Activated CD4-positive, alpha-beta T cell treated with anti-CD3 and anti-CD28 coated beads, Interleukin-2, amount 50 U/mL, for 48 hours (primary cell): Measurements from ENCODE around the gene KRTAP1-4.
"Not testable (repeated sequence)": the region's sequence is repeated elsewhere in the genome, so short reads cannot be mapped to it uniquely, and the experiment has no call there.

Experiments used
- DNase-seq, 2 experiments: peaks; one replicate each; pipeline ENCODE4 v3.0.0-alpha.2; 2020

KRTAP1-4 gene

GRCh38 chr17:41002814-41003213 lies 27.2 kb downstream of the KRTAP1-4 start:
- DNase-seq, result no peak

GRCh38 chr17:41001795-41002194 lies 28.2 kb downstream of the KRTAP1-4 start:
- DNase-seq, result no peak

GRCh38 chr17:40999563-40999962 lies 30.4 kb downstream of the KRTAP1-4 start, which contains the start of gene KRTAP3-2:
KRTAP3-2 (minus strand) TSS chr17:40999906; CDS start chr17:40999853, 53 bp downstream.
- not testable (repeated sequence) for DNase-seq

GRCh38 chr17:40997361-40997760 lies 32.6 kb downstream of the KRTAP1-4 start:
- no peak for DNase-seq

GRCh38 chr17:40996829-40997228 lies 33.2 kb downstream of the KRTAP1-4 start:
- DNase-seq, result no peak

GRCh38 chr17:40995116-40995515 lies 34.9 kb downstream of the KRTAP1-4 start:
- DNase-seq, result no peak

GRCh38 chr17:40993839-40994238 lies 36.2 kb downstream of the KRTAP1-4 start, which contains the start of gene KRTAP3-3:
KRTAP3-3 (minus strand) TSS chr17:40994164; CDS start chr17:40994097, 67 bp downstream.
- no peak for DNase-seq

GRCh38 chr17:40993084-40993483 lies 36.9 kb downstream of the KRTAP1-4 start:
- DNase-seq, result no peak

GRCh38 chr17:40992666-40993065 lies 37.3 kb downstream of the KRTAP1-4 start:
- DNase-seq, result no peak

GRCh38 chr17:40986920-40987319 lies 43.1 kb downstream of the KRTAP1-4 start:
- DNase-seq, result no peak

GRCh38 chr17:40984226-40984625 lies 45.8 kb downstream of the KRTAP1-4 start, which contains the start of gene KRT40:
KRT40 (minus strand) TSS chr17:40984326; CDS start chr17:40984273, 53 bp downstream.
- no peak for DNase-seq

GRCh38 chr17:40981115-40981514 lies 48.9 kb downstream of the KRTAP1-4 start:
- no peak for DNase-seq

GRCh38 chr17:40980596-40980995 lies 49.4 kb downstream of the KRTAP1-4 start:
- DNase-seq, result no peak

GRCh38 chr17:40980117-40980516 lies 49.9 kb downstream of the KRTAP1-4 start:
- DNase-seq, result no peak
